HG03558 (cell line): ENCODE measurements around the gene COL1A1.

Source experiments
- ATAC-seq: cut with Tn5 transposase; IDR thresholded peaks from one replicate; pipeline ENCODE4 v1.9.1; 2021; ENCODE audit warnings: moderate number of reproducible peaks; ENCODE audit not compliant: unreplicated experiment; ENCODE audit errors: extremely low read depth

The COL1A1 gene

DNA sequence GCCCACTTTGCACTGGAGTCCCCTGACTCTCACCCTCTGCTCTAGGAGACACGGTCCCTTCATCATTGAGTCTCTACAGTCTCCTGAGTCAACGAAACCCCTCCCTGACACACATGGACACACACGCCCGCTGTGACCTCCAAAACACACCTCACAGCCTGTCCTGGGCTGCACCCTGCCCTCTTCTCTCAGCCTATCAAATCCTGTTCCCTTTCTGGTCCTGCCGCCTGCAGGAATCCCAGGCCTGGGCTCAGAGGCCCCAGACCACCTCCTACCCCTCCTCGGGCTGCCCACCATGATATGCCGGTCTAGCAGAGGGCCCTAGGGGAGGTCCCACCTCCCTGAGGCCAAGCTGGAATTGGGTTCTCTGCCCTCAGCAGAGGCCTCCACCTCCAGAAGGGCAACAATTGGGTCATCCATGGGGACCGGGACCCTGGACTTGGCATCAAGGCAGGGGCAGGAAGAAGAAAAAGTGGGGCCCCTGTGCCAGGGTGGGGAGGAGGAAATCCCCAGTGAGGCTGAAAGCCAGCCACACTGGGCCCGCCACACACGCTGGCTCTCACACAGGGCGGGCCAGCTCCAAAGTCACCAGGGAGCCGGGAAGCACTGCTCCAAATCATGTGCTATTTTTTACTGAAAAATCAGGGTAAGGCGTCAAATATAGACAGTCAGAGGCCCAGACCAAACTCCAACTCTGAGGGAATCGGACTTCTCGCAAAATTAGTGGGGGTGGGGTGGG lies 54.3 kb downstream of the COL1A1 start:
- ATAC-seq: no peak

DNA sequence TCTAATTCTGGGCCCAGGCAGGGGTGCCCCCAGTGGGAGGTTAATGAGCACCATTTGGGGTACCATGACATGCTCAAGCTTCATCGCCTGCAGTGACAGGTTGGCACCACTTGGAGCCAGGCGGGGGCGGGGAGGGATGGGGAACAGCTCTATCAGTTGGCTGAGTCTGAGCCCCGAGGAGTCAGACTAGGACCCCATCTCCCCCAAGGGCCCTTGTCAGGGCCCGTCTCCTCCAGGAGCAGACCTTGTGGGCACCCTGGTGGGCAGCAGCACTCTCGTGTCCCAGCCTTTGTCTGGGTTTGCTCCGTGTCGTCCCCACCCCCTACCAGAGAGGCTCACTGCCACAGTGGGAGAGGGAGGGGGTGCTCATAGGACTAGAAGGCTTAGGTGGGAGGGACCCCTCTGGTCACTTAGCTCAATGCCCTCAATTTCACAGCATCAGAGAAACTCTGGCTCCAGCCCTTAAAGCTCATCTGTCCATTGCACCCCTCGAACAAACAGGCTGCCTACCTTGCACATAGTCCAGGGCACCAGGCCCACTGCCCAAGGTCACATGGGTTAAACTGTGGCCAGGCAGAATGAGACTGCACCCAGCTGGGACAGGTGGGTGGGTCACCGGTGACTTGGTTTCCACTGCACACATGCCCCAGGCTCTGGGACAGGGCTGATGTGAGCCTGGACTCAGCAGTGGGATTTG lies 55.1 kb downstream of the COL1A1 start:
- no peak for ATAC-seq

DNA sequence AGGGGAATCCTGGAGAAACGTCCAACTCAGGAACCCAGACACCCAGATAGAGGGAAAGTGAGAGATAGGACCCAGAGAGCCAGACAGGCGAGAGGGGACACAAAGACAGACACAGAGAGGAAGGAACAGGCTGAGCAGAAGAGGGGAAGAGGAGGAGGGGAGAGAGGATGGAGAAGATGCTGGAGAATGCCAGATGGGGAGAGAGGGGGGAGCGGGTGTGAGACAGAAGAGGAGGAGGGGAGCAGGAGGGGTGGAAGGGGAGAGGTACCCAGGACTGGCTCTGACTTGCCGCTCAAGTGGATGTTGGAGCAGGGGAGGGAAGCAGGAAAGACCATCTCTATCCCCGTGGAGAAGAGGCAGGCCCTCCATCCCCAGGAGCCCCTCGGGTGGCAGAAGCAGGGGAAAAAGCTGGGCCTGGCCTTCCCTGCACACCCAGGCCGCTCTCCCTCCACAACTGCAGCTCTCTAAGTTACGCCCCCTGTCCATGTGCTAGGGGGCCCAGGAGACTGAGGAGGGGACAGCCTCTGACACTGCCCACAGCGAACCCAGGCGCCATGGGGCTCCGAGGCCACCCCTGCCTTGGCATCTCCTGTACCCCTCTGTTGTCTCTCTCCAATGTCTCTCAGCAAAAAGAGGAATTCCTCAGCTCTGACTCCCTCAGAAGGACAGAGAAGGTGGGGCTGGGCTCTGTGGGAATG lies 55.8 kb downstream of the COL1A1 start:
- no peak for ATAC-seq

DNA sequence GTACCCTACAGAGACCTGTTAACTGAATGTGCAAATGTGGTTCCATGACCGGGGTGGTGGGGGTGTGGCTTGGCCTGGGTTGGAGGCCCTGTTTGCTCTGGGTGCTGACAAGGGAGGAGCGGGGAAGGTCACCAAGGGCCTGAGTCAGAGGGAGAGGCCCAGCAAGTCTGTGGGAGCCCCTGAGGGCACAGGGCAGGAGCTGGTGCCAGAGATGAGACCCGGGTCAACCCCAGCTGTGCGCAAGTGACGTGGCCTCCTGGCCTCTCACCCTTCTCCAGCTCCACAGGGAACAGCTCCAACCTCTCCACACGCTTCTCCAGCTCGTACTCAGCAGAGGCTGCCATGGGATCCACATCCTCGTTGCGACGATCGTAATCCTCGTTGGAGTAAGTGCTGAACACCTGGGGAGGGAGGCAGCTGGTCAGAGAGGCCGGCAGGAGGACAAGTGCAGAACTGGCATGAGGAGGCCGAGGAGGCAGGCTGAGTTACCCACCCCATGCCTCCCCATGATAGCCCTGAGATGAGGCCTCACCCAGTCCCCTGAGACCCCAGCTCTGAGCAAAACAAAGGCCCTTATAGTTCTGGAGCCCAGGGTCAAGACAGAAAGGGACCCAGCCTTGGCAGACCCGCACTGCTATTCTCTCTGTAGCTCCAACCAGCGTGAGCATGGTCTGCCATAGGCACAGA lies 56.4 kb downstream of the COL1A1 start:
- no peak for ATAC-seq

DNA sequence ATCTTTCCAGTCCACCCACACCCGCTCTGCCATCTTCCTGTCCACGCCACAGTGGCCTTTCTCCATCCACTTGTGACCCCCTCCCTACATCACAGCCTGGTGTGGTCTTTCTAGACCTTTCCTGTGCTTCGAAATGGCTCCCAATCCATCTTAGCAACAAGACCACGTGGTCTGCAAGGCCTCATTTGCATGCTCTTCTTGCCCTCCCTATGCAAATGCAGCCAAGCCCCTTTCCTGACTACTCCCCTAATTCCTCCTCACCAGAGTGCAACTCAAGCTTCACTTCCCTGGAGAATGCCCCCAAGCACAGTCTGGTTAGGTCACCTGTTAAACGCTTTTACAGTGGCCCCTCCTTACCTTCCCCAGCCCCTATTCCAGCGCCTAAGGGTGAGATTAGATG lies 57.1 kb downstream of the COL1A1 start:
- no peak for ATAC-seq

DNA sequence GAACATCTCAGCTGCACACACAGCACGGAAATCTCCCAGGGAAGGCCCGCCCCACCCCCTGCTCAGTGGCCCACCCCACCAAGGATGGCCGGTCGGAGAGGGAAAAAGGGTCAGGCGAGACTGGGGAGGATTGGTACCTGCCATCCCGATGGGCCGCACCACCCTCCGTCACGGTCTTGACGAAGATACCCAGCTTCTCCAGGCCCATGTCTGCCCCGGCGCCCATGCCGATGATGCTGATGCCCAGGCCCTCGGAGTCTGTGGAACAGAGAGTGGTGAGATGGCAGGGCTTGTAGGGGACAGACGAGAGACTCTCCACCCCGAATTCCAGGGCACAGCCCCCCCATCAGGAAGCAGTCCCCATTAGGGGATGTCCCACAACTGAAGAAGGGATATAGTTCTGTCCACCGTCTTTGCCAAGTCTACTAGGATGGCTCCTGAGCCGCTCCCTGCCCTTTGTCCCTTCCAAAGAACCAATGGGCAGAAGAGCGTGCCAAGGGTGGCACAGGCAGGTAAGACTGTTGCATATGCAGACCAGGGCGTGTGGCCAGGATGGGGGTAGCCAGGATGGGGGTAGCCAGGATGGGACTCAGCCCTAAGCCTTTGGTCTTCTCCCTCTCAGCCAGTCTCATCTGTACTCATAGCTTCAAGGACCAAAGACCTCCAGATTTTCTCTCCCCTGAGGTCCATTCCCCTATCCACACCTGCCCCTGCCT lies 57.8 kb downstream of the COL1A1 start:
- no peak for ATAC-seq

DNA sequence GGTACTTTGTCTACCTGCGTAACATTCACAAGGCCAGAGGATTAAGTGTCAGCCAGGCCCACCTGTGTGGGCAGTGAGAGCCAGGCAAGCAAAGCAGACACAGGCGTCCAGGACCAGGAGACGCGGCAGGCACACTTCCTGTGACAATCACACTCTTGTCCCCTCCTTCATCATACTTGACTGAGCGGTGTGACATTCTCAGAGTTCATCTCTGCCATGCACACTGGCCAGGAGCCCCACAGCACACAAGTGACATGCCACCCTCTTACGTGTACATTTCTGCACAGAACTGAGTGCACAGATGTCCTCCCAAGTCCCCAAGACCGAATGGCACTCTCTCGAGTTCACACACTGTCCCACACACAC lies 59.7 kb downstream of the COL1A1 start:
- no peak for ATAC-seq

DNA sequence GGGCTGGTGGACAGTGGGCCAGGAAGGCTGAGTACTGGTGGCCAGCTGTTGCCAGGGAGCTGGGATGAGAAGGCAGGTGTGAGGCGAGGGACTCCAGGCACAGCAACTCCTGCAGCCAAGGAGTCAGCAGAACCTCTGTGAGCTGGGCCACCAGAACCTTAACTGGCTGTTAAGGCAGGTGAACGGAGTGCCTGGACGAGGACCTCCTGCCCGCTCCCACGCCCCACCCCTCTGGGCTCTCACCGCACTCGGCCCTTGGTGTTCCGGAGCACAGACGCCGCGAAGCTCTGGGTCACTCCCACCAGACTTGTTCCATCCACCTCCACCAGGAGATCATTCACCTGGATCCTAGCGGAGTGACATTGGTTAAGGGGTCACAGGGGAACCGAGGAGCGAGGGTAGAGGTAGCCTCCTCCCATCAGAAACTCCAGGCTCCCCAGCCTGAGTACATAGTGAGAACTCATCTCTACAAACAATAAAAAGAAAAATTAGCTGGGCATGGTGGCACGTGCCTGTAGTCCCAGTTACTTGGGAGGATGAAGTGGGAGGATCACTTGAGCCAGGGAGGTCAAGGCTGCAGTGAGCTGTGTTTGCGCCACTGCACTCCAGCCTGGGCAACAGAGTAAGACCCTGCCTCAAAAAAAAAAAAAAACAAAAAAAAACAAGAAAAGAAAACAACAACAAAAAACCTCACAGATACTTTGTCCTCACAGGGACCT lies 60.2 kb downstream of the COL1A1 start:
- no peak for ATAC-seq

DNA sequence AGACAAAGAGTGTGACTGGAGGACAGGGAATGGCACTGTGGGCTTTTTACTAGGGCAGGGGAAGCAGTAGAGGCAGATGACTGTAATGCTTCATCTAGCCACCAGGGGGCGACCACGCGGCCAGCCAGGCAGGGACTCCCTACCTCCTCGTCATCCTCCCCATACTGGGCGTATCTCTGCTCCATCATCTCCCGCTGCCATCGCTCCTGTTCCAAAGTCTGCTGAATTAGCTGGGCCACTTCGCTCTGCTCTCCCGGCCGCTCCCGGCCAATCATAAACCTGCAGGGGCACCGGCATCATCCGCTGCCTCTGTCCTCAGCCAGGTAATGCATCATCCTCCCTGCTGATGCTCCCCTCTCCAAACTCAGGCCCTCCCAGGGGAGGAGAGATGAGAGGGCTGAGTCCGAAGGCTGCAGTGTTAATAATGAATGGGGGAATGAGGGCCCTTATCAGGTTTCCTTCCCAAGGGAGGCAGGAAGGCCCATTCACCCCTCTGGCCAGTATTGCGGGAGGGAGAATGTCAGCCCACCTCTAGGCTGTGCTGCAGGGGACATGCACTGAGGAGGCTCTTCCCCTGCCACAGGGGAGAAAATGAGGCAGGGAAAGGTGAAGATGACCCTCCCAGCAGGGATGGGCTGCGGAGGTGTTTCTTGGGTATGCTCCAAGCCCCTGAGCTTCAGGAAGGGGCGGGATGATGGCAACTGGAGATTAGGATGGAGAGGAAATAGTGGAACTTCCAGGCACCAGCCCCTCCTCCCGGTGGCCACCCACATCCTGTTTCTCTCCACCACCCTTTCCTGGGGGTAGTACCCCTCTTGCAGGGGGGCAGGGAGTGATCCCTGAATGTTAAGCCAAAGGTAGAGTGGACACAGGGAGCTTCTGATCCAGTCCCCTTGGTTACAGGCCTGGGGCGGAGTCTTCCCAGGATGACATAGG lies 61.2 kb downstream of the COL1A1 start:
- no peak for ATAC-seq

DNA sequence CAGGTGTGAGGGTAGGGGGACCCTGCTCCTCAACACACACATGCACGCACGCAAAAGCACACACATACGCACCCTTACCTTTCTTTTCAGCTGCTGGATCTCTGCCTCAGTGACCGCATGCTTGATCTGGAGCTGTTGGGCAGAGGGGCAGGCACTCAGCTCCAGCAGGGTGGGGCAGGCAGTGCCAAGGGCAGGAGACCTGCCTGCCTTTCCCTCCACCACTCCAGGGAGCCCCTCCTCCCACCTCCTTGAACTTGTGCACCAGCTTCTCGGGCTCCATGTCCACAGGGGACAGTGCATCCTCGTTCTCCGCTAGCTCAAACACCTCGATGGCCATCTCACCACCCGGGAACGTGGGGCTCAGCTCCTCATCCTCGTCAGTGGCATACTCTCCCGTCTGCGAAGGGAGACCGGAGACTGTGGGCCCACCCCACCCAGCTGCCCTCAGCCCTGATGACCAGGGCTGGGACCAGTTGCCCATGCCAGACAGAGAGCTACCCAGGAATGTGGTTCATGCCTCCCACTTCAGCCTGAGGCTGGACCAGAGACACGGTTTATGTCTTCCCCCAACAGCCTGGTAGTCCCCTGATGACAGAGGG lies 62.1 kb downstream of the COL1A1 start:
- ATAC-seq: no peak

DNA sequence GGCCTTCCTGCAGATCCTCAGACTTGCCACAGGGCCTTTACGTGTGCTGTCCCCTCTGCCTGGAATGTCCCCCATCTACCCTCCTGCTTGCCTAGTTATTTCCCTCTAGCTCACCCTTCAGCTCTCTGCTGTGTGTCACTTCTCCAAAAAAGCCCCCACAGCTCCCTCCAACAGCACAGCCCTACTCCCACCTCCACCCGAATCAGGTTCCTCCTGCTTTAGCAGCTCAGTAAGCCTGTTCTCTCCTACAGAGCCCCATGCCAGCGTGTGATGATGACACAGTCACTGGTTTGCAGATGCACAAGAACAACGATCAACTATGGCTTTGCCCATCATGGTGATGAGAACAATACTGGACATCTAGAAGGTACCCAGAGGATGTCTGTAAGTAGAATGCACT lies 64.4 kb downstream of the COL1A1 start:
- no peak for ATAC-seq

DNA sequence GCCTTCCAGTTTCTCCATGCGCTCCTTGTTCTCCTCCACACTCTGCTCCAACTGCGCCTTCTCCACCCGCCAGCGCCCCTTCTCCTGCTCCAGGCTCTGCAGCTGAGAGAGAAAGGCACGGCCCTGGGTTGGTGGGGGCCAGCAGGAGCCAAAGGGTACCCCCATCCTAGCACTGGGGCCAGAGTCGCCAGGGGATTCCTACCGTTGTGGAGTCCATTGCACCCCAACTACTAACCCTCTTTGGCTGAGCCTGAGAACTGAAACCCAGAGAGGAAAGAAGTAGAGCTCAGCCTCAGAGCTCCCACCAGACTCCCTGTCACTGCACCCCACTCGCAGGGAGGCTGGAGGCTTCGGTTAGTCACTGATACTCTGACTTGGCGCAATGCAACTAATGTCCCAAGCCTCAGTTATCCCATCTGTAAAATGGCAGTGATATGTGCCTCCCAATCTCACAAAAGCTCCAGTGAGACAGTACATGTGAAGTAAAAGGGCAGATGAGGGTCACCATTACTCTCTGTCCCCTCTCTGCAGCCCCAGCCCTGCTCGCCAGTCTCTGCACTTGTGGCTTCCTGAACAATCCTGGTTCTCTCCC lies 65.2 kb downstream of the COL1A1 start:
- no peak for ATAC-seq

DNA sequence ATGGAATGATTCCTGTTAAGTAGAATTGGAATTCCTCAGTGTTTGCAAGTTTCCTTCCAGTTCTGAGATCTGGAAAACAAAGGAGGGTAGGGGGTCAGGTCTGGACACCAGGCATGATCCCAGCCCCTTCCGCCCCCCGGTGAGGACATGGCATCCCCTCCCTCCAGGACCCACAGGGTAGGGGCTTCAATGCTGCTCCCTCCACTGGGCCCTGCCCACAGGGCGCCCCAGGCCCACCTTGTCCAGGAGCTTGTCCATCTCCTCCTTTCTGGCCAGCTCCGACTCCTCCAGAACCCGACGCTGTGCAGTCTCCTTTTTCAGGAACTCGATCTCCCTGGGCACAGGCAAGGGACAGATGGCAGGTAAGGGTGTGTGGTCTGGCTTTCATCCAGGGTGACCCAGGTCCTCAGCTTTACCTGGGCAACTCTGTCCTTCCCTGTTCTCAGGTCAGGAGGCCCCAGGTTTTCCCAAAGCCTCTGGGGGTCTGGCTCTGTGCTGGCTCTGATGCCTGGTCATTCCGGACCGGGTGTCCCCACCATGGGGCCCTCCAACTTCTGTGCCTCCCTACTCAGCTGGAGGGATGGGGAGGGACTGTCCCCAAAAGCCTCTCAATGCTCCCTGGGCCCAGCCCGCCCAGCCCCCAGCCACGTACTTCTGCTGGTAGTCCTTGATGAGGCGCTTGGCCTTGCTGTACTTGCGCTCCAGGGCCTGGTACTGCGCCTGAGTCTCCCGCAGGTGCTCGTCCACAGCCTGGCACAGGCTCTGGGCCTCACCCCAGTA lies 65.9 kb downstream of the COL1A1 start:
- no peak for ATAC-seq

DNA sequence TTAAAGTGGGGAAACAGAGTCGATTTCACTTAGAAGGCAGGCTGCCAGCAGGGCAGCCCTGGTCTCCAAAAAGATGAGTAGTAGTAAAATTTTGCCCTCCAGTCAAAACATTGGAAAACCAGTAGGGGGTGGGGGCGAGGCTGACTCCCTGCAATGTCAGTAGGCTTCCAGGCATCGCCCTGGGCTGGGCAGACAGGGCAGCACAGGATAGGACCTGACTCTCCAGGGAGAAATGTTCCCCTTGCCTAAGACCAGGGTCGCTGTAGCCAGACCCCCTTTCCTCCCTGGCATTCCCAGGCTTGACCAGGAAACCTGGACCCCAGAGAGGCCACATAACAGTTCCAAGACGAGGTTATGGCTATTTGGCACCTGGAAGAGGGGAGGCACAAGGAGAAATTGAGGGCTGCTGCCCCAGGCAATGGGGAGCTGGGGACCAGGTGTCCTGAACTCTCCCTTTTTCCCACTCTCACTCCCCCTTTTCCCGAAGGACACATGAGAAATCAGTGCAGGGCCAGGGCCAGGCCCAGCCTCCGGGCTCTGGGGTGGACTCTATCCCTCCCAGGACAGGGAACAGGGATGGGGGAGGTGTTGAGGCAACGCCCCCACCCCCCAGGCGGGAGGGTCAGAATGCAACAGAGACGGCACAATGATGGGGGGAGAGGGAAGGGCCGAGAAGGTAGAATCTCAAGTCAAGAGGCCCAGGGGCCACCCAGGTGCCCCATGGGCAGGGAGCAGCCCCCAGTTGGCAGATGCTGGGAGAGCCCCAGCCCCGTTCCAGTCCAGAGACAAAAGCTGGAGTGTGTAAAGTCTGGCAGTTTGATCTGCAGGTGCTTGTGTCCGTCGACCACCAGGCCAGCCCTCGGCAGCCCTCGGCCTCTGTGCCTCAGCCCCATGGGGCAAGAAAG lies 67.0 kb downstream of the COL1A1 start:
- no peak for ATAC-seq

DNA sequence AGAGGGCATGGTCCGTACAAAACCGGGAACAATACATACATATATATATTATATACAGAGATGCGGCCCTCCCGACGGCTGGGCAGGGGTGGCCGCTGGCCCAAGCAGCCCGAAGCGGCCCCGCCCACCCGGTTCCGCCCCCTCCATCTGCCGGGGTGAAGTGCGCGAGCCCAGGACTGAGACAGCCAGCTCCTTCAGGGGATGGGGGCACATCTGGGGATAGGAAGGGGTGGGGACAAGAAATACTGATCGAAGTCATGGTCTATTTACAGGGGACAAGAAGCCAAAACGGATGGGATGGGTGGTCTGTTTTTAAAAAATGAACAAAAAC lies 67.7 kb downstream of the COL1A1 start:
- ATAC-seq: no peak
